HepG2 (cell line): ENCODE measurements around the gene FAM9C. TPM values are rescaled to one million over a fixed set of nuclear protein-coding genes. Genes with fewer than 3 reads are reported as not detected.

Source experiments
- ATAC-seq: fragments of 200-7000 bp; cut with Tn5 transposase; 3 replicates; pipeline ENCODE4 v1.9.1; 2020; ENCODE audit warnings: mild to moderate bottlenecking, moderate library complexity
- BruUV-seq: library from RNA; stranded (reverse); fragments of 400-500 nt; replicated peaks from 2 replicates; lab custom pipeline; 2021; lab: Mats Ljungman, UMichigan
- CTCF ChIA-PET: fragments of 300-600 bp; formaldehyde crosslinking; extraction: SDS; loops from one replicate; lab custom pipeline; 2021; ENCODE audit warnings: low total read pairs, inconsistent platforms, low intra/inter-chr PET ratio; lab: Yijun Ruan, JAX
- POLR2A ChIA-PET: fragments of 350-600 bp; sonication (Branson Sonifier 250); formaldehyde crosslinking; loops from one replicate; lab custom pipeline; 2020; ENCODE audit warnings: antibody characterized with exemption, inconsistent platforms; lab: Yijun Ruan, JAX
- DNase-seq: peaks from one replicate; pipeline ENCODE4 v3.0.0-alpha.2; 2015; ENCODE audit warnings: low spot score
- FAIRE-seq: peaks from 3 replicates; lab custom pipeline; 2011; peaks lifted over from hg19 to GRCh38; lab: Jason Lieb, UNC
- H2AFZ ChIP-seq: one replicate; pipeline ENCODE4 v1.6.1; 2011; ENCODE audit warnings: low read length, inconsistent platforms
- H3K27ac ChIP-seq: fragments of 300-600 bp; 3 replicates; pipeline ENCODE4 v1.8.0; 2011; ENCODE audit warnings: mixed run types, mild to moderate bottlenecking, mixed read lengths, low read length, inconsistent platforms; ENCODE audit not compliant: insufficient read depth; ENCODE audit errors: extremely low read length
- H3K27me3 ChIP-seq, 2 experiments: fragments of 200-600 bp in 1 of 2; 2 replicates in 1 of 2; 3 replicates in 1 of 2; pipeline versions ENCODE4 v1.6.0 to v1.8.0; 2011; ENCODE audit warnings: low read length in 2 of 2, mild to moderate bottlenecking in 2 of 2, moderate library complexity in 2 of 2, inconsistent platforms in 1 of 2; ENCODE audit not compliant: insufficient read depth in 2 of 2, control insufficient read depth in 1 of 2
- H3K36me3 ChIP-seq, 2 experiments: fragments of 200-600 bp in 1 of 2; replicated peaks in 1 of 2; 2 replicates in 1 of 2; 3 replicates in 1 of 2; pipeline versions ENCODE4 v1.5.1 to v1.8.0; 2011; ENCODE audit warnings: low read length in 2 of 2, inconsistent platforms in 1 of 2; ENCODE audit not compliant: insufficient read depth in 2 of 2, control insufficient read depth in 1 of 2
- H3K4me1 ChIP-seq: 2 replicates; pipeline ENCODE4 v1.5.1; 2012; ENCODE audit warnings: low read length, inconsistent platforms; ENCODE audit not compliant: insufficient read depth
- H3K4me2 ChIP-seq: 2 replicates; pipeline ENCODE4 v1.6.0; 2011; ENCODE audit warnings: low read depth, low read length, inconsistent platforms
- H3K4me3 ChIP-seq, 3 experiments: fragments of 200-600 bp in 1 of 3; sonication (generic), shearing (Covaris generic) in 1 of 3; replicated peaks in 1 of 3; 2 replicates each; pipeline ENCODE4 v1.5.1; 2011 to 2016; ENCODE audit warnings: low read length in 3 of 3, inconsistent platforms in 2 of 3, low read depth in 2 of 3, mild to moderate bottlenecking in 2 of 3, control low read depth in 1 of 3, mixed read lengths in 1 of 3; ENCODE audit not compliant: insufficient read depth in 1 of 3
- H3K79me2 ChIP-seq: one replicate; pipeline ENCODE4 v1.6.1; 2011; ENCODE audit warnings: low read length, inconsistent platforms; ENCODE audit not compliant: insufficient read depth
- H3K9ac ChIP-seq: 2 replicates; pipeline ENCODE4 v1.6.0; 2011; ENCODE audit warnings: mild to moderate bottlenecking, low read depth, low read length, inconsistent platforms; ENCODE audit not compliant: insufficient read depth
- H3K9me3 ChIP-seq: 2 replicates; pipeline ENCODE4 v1.5.1; 2012; ENCODE audit warnings: mild to moderate bottlenecking, low read length
- H4K20me1 ChIP-seq: 2 replicates; pipeline ENCODE4 v1.6.0; 2011; ENCODE audit warnings: inconsistent platforms, mild to moderate bottlenecking, low read length, moderate library complexity; ENCODE audit not compliant: insufficient read depth
- ARNT ChIP-seq: fragments of 450-650 bp; IDR thresholded peaks from 2 replicates; pipeline ENCODE4 v1.6.1; 2017
- CBFB ChIP-seq: sonication (generic); formaldehyde crosslinking; IDR thresholded peaks from 2 replicates; pipeline ENCODE4 v1.4.0; 2020; ENCODE audit warnings: missing genetic modification reagents
- CENPT ChIP-seq: sonication (generic); formaldehyde crosslinking; IDR thresholded peaks from 2 replicates; pipeline ENCODE4 v1.8.0; 2022; ENCODE audit warnings: low read depth, mild to moderate bottlenecking, moderate library complexity, missing genetic modification reagents
- CREM ChIP-seq, 2 experiments: sonication (generic) in 1 of 2; formaldehyde crosslinking in 1 of 2; IDR thresholded peaks; 2 replicates each; pipeline versions ENCODE4 v1.4.0 to v1.6.1; 2016 to 2020; ENCODE audit warnings: antibody characterized with exemption in 1 of 2, mild to moderate bottlenecking in 1 of 2, missing genetic modification reagents in 1 of 2
- IKZF1 ChIP-seq: fragments of 450-650 bp; IDR thresholded peaks from 2 replicates; pipeline ENCODE4 v1.7.1; 2016
- KAT8 ChIP-seq: IDR thresholded peaks from 2 replicates; pipeline ENCODE4 v1.6.1; 2016; ENCODE audit warnings: missing genetic modification reagents, missing compliant biosample characterization
- KLF11 ChIP-seq: IDR thresholded peaks from 2 replicates; pipeline ENCODE4 v1.6.1; 2016; ENCODE audit warnings: missing compliant biosample characterization
- RERE ChIP-seq: IDR thresholded peaks from 2 replicates; pipeline ENCODE4 v1.6.1; 2016; ENCODE audit warnings: low read depth, missing genetic modification reagents, missing compliant biosample characterization
- SAFB2 ChIP-seq: sonication (generic); formaldehyde crosslinking; IDR thresholded peaks from 2 replicates; pipeline ENCODE4 v1.5.1; 2020; ENCODE audit warnings: missing genetic modification reagents, low read depth, mild to moderate bottlenecking, borderline replicate concordance
- SNAPC2 ChIP-seq: sonication (generic); formaldehyde crosslinking; IDR thresholded peaks from 2 replicates; pipeline ENCODE4 v1.8.1; 2022; ENCODE audit warnings: mild to moderate bottlenecking, missing genetic modification reagents
- ZNF225 ChIP-seq: sonication (generic); formaldehyde crosslinking; IDR thresholded peaks from 2 replicates; pipeline ENCODE4 v1.4.0; 2020; ENCODE audit warnings: mild to moderate bottlenecking, missing genetic modification reagents
- ZNF550 ChIP-seq: sonication (generic); formaldehyde crosslinking; IDR thresholded peaks from 2 replicates; pipeline ENCODE4 v1.4.0; 2020; ENCODE audit warnings: mild to moderate bottlenecking, missing genetic modification reagents, borderline replicate concordance
- ZNF672 ChIP-seq: sonication (generic); formaldehyde crosslinking; IDR thresholded peaks from 2 replicates; pipeline ENCODE4 v1.8.1; 2022; ENCODE audit warnings: missing genetic modification reagents
- ZNF878 ChIP-seq: sonication (generic); formaldehyde crosslinking; IDR thresholded peaks from 2 replicates; pipeline ENCODE4 v1.8.1; 2023; ENCODE audit warnings: mild to moderate bottlenecking, missing genetic modification reagents, moderate library complexity
- WGBS: methylation state at CpG from one replicate; pipeline ENCODE4 v1.1.6; 2017; ENCODE audit warnings: low lambda C conversion rate; 5-methylcytosine and 5-hydroxymethylcytosine counted together
- in situ Hi-C: cut with HindIII; loops from 2 replicates; pipeline ENCODE4 v1.10.0; 2017; ENCODE audit warnings: low pct_unique_long_range_greater_than_20kb; ENCODE audit not compliant: extremely low pct_ligation_motif_present
- intact Hi-C: fragments of 100-400 bp; cut with micrococcal nuclease; formaldehyde crosslinking; loops from one replicate; pipeline ENCODE4 v1.10.0; 2022; ENCODE audit not compliant: unreplicated experiment
- polyA plus RNA-seq, 8 experiments: library from polyadenylated mRNA; depleted of rRNA in 3 of 8; stranded (reverse) in 7 of 8; unstranded in 1 of 8; fragments of >200 nt; fragmentation: Illumina TruSeq in 4 of 8; extraction: Trizol in 4 of 8; gene quantifications; 2 replicates each; pipeline versions ENCODE4 v1.2.1 to v1.2.3, GENCODE V29; 2011 to 2016; ENCODE audit warnings: low read depth in 4 of 8, missing spikeins in 1 of 8, mixed read lengths in 1 of 8; ENCODE audit not compliant: insufficient read depth in 1 of 8
- total RNA-seq, 5 experiments: library from RNA; depleted of rRNA; stranded (reverse); fragments of >200 nt; fragmentation: Illumina TruSeq; extraction: Trizol; gene quantifications; 2 replicates each; pipeline ENCODE4 v1.2.3, GENCODE V29; 2016; ENCODE audit warnings: low read depth in 1 of 5
- TF ChIP-seq, protein P1 (sequence below): sonication (generic); formaldehyde crosslinking; conservative IDR thresholded peaks from 2 replicates; pipeline ENCODE4 v1.8.0; 2022; ENCODE audit warnings: low read depth, missing genetic modification reagents

Gene FAM9C
- total and polyA plus RNA-seq, 2 of the 13 experiments (the other 11 are each of a cell fraction or from before 2014, with no cell fraction given) = not detected

GRCh38 chrX:13009273-13009672, 35.1 kb downstream of the FAM9C start:
- in situ Hi-C loops (no loop called here), intact Hi-C loops (no loop called here)
- FAIRE-seq (no peak), ATAC-seq (no peak), DNase-seq (no peak)
- H3K27ac ChIP-seq = no peak overlapping the region
- no TSS peak for BruUV-seq
- H3K4me3 ChIP-seq = no peak overlapping the region
- H2AFZ ChIP-seq = no peak overlapping the region
- no peaks in the 10 kb centered on the region for H4K20me1 ChIP-seq
- H3K79me2 ChIP-seq = no peaks in the 10 kb centered on the region
- ChIA-PET POLR2A (no interaction called here), CTCF (no interaction called here)
- TF ChIP-seq SNAPC2 (no peak), KAT8 (CRISPR knock-in tag) (no peak), IKZF1 (no peak), ZNF225 (CRISPR knock-in tag) (no peak), CREM (IDR thresholded peaks at IDR 0.05) (no peak), CREM (CRISPR knock-in tag; IDR thresholded peaks at IDR 0.05) (no peak), CENPT (CRISPR knock-in tag) (no peak)
- TF ChIP-seq, protein P1, sequence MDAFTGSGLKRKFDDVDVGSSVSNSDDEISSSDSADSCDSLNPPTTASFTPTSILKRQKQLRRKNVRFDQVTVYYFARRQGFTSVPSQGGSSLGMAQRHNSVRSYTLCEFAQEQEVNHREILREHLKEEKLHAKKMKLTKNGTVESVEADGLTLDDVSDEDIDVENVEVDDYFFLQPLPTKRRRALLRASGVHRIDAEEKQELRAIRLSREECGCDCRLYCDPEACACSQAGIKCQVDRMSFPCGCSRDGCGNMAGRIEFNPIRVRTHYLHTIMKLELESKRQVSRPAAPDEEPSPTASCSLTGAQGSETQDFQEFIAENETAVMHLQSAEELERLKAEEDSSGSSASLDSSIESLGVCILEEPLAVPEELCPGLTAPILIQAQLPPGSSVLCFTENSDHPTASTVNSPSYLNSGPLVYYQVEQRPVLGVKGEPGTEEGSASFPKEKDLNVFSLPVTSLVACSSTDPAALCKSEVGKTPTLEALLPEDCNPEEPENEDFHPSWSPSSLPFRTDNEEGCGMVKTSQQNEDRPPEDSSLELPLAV = no peak
- WGBS = 27% methylated on average over 3 of the region's 3 CpGs
- peaks cover 12% of the 10 kb centered on the region for H3K4me1 ChIP-seq
- H3K36me3 ChIP-seq = no peaks in the 10 kb centered on the region
- no peaks in the 10 kb centered on the region for H3K9me3 ChIP-seq
- H3K27me3 ChIP-seq = no peaks in the 10 kb centered on the region
- no peak overlapping the region for H3K9ac ChIP-seq
- H3K4me2 ChIP-seq = no peak overlapping the region

- ATAC-seq (no peak), FAIRE-seq (no peak), DNase-seq (no peak)
- H3K27me3 ChIP-seq = no peaks in the 10 kb centered on the region
- H3K27ac ChIP-seq = no peak overlapping the region
- in situ Hi-C loops (no loop called here), intact Hi-C loops (no loop called here)
- no peaks in the 10 kb centered on the region for H4K20me1 ChIP-seq
- H2AFZ ChIP-seq = no peak overlapping the region
- H3K4me1 ChIP-seq = peaks cover 8% of the 10 kb centered on the region
- no peak overlapping the region for H3K4me3 ChIP-seq
- no peak overlapping the region for H3K4me2 ChIP-seq
- no peaks in the 10 kb centered on the region for H3K9me3 ChIP-seq
- H3K79me2 ChIP-seq = no peaks in the 10 kb centered on the region
- BruUV-seq = no TSS peak
- ChIA-PET POLR2A (no interaction called here), CTCF (no interaction called here)
- no peaks in the 10 kb centered on the region for H3K36me3 ChIP-seq
- H3K9ac ChIP-seq = no peak overlapping the region
- WGBS = 17% methylated on average over 1 of the region's 3 CpGs
- TF ChIP-seq CBFB (CRISPR knock-in tag) (no peak), KLF11 (CRISPR knock-in tag) (no peak), SAFB2 (CRISPR knock-in tag) (no peak), ARNT (no peak), ZNF550 (CRISPR knock-in tag) (no peak), ZNF672 (no peak), ZNF878 (CRISPR knock-in tag) (no peak), RERE (CRISPR knock-in tag) (no peak)
Observed at GRCh38 chrX:13008851-13009250, 35.6 kb downstream of the FAM9C start.
